OCI-M2 (cell line): ENCODE data around the gene GBA3.

Experiments
- DNase-seq: peaks from one replicate; lab custom pipeline; 2025; ENCODE audit not compliant: unreplicated experiment; lab: John Stamatoyannopoulos, UW

Gene GBA3

DNA sequence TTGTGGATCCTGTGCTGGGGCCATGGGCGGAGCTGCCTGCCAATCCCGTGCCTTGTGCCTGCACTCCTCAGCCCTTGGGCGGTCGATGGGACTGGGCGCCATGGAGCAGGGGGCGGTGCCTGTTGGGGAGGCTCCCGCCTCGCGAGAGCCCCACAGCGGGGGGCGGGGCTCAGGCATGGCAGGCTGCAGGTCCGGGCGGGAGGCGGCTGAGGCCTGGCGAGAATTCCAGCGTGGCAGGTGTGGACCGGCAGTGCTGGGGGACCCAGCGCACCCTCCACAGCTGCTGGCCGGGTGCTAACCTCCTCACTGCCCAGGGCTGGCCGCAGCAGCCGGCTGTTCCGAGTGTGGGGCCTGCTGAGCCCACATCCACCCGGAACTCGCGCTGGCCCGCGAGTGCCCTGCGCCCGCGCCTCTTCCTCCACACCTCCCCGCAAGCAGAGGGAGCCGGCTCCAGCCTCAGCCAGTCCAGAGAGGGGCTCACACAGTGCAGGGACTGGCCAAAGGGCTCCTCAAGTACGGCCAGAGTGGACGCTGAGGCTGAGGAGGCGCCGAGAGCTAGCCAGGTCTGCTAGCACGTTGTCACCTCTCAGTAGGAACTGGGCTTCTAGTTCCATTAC, 85.9 kb downstream of the GBA3 start:
- DNase-seq = no peak

DNA sequence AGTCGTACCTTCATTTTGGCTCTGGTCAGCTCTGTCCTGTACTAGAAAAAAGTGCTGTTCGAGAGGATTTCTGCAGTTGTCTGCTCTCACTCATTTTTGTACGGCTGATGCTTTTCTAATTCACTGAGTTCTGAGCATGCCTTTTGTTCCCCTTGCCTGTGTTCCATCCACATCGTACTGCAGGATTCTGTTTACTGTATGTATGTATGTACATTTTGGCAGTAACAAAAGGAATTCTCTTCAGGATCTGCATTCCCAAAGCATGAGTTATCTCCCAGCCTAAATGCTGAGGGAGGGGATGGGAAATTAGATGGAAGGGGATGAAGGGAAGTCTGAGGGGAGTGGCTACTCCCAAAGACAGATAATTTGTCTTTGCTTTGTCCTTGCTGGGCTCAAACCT, 87.6 kb downstream of the GBA3 start:
- no peak for DNase-seq

DNA sequence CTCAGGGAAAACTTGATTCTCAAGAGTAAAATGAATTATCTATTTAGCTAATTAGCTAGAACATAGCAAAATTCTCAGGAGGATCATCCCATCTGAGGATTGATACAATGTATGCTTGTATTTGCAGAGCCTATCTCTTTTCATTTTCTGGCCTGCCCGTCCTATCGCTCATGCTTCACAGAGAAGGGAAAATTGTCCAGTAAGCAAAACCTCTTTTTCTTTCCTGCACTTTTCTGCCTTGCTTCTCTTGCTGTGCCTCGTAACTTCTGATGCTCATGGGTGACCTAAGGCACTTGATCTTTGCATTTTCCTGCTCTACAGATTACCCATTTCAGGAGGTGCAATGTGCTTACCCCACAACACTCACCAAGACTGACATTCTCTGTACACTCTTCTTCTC, 88.1 kb downstream of the GBA3 start:
- DNase-seq = no peak

DNA sequence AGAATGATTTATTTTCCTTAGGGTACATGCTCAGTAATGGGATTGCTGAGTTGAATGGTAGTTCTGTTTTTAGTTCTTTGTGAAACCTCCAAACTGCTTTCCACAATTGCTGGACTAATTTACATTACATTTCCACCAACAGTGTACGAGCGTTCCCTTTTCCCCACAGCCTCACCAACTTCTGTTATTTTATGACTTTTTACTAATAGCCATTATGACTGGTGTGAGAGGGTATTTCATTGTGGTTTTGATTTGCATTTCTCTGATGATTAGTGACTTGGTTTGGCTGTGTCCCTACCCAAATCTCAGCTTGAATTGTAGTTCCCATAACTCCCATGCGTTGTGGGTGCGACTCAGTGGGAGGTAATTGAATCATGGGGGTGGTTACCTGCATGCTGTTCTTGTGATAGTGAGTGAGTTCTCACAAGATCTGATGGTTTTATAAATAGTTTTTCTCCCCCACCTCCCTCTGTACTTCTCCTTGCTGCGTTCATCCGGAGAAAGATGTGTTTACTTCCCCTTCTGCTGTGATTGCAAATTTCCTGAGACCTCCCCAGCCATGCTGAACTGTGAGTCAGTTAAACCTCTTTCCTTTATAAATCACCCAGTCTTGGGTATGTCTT, 95.1 kb downstream of the GBA3 start:
- DNase-seq = no peak

DNA sequence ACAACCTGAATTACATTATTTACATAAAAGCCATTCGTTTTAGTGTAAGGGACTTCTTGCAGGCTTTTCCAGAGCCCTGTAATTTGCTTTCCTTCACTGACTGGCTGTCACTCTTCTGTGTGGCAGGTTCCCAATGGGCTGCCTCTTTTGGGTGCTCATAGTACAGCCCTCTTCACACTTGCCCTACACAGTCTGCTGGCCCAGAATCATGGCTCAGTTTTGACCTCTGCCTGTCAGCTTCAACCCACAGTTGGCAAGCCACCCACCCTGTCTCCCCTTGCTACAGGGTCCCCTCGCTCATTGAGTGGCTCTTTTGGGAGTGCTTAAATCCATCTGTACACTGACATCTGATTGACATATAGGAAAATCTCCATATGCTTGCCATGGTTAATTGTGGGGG, 97.9 kb downstream of the GBA3 start:
- DNase-seq = no peak

DNA sequence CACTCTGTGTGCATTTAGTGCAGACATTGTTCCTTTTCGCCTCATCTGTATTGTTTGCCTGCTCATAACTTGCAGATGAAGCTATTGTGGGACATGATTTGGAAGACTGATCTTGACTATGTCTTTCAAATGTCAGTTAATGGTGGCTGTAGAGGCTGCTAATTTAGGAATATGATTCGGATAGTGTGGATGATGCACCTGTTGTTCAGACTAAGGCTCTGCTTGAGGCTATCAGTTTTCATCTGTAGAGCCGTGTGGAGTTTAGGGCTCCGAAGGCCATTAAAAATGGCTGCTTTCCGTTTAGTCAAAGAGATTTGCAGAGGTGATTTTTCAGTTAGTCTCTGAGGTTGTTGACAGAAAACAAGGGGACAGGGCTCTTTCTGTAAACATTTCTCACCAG, 102.0 kb downstream of the GBA3 start:
- no peak for DNase-seq

DNA sequence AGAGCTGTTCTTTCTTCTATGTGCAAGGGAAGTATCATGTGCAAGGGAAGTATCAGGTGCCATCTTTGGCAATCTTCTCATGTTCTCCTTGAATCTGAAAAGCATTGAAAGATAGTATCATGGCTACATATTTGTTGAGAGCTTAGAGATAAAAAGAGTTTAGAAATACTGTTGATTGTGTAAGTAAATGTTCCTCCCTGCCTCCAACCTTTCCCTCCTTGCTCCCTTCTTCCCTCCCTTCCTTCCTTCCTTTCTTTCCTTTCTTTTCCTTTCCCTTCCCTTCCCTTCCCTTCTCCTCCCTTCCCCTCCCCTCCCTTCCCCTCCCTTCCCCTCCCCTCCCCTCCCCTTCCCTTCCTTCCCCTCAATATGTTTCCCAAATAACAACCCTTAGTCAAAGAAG, 108.7 kb downstream of the GBA3 start:
- DNase-seq = no peak

DNA sequence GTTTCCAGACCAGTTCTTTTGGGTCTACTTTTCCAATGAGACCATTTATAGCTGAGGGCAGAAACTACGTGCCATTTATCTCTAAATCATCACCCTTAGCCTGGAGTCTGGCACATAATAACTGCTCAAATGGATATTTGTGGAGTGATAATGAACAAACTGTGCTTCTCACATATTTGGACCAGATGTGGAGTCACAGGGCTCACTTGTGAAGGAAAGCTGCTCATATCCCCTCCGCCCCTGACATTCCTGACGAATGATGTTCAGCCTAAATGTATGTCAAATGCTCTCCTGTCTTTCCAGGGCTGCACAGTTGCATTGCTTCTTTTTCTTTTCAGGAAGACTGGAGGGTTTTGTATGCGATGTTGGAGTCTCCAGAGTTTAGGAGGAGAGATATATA, 110.1 kb downstream of the GBA3 start:
- no peak for DNase-seq

DNA sequence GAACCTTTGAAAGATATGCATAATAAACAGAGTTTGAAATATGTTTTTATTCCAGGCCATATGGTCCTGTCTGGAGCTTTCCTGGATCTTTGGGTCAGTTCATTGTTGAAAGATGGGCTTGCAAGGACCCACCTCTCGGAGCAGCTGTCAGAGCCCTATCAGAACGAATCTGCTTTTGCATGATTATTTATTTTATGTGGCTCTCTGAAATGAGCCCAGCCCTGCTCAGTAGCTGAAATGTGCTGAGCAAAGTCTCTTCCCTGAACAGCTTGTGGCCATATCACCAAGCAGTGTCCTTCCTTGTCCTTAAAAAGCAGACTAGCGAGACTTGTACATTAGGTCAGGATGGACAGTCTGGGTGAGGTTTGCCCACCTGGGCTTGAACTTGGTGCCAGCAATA, 110.8 kb downstream of the GBA3 start:
- no peak for DNase-seq

DNA sequence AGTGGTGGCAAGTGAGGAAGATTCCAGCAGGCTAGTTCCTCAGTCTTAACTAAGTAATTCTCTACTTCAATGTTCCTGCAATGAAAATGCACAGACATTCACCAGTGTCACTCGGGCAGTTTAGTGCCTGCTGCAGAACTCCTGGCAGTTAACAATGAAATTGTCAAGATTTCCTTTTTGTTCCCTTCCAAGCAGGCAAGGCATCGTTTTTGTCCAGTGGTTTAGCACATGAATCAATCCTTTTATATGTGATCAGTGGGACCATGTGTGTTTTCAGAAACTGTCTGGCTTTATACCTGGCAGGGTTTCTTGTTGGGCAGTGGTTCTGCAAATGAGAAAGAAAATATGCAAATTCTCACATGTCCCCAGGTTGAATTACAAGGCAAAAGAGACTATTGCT, 122.2 kb downstream of the GBA3 start:
- DNase-seq = no peak

DNA sequence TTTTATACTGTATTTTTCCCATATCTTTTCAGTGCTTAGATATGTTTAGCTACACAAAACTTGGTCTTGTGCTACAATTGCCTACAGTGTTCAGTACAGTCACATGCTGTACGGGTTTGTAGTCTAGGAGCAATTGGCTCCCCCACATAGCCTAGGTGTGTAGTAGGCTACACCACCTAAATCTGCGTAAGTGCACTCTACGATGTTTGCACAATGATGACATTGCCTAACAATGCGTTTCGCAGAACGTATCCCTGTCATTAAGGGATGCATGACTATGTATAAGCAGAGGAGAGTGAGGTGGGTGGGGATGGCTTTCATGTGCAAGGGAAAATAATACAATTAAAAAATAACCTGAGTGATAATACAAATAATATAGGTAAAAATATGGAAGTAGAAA, 131.4 kb downstream of the GBA3 start:
- DNase-seq = no peak

DNA sequence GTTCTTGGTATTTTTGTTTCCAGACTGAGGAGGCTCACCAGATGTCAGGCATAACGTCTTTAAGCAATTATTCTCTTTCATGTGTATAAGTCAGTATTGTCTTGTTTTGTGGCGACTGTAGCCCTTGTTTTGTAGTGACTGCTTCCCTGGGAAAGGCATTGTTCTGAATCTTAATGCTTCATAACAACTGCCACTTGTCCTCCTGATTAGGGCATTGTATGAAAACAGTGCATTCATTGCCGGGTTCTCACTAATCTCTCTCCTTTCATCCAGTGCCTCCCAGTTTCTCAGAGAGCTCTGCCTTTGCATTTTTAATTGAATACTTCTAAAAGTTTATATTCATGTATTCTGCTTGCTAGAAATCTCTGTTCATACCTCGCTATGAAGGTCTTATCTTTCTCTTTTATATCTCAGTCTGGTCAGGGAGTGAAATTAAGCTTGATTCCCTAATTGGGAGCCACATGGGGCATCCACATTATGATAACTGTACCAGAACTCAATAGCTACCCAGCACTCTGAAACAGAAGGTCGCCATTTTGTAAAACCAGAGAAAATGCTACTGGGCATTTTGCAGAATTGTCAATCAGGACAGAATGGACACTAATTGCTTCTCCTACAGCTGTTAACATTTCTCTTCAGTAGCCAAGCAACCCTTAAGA, 149.8 kb downstream of the GBA3 start:
- DNase-seq = no peak

DNA sequence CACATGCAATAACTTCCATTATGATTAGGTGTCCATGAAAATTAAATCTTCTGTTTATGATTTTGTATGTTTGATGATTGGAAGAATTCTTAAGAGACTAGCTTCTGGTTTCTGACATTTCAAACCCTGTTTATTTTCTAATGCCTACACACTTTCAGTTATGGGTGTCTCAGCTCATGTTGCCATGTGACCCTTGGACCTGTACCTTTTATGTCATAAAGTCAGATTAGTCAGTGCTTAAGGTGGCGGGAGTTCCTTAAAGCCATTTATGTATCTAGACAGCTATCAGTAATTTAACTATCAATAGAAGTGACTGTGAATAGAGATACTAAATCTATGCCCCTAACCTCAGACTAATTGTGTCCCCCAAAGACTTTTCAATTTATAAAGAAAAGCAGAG, 155.6 kb downstream of the GBA3 start:
- DNase-seq = no peak

DNA sequence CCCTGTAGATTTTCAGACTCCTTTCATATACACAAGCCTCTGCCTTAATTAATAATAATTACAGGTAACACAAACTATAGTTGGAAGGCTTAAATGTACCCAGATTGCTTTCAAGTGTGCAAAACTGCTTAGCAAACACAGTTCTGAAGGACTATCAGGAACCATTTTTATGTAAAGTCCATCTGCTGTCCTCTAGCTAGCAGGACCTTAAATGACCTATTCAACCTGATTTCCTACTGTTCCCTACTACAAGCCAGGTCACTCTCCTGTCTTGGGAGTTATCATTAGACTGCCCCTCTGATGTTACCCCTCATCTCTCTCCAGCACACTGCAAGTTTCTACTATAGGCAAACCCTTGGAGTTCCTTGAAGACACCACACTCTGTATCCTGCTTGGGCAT, 157.3 kb downstream of the GBA3 start:
- no peak for DNase-seq

DNA sequence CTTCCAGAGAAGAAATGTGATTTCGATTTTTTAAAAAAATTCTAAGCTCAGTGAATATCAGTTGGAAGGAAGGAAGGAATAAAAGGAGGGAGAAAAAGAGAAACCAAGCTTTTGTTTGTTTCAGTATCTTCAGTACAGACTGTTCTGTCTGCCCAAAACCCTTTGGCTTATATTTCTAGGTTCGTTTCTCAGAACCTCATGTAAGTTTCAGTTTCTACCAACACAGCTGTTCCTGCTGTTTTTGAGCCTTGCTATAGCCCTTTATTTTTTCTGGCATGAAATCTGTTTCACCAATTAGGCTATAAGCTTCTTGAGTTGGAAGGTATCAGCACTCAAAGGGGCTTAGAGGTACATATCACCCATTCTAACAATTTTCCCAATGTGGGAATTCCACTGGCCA, 157.9 kb downstream of the GBA3 start:
- no peak for DNase-seq

DNA sequence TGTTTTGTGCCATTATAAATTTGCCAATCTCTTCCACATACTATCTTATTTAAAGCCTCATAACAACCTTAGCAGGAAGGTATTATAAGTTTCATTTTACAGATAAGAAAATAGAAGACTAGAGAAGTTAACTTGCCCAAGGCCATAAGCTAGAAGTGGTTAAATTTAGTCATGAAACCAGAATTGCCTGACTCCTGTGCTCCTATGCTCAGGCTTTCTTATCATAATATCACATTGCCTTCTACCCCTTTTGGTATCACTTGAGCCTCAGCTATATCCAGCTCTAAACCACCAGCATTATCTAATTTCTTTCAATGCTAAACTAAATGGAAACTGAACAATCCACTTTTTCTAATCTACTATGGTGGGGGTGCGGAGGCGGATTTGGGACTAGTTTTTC, 164.7 kb downstream of the GBA3 start:
- no peak for DNase-seq

DNA sequence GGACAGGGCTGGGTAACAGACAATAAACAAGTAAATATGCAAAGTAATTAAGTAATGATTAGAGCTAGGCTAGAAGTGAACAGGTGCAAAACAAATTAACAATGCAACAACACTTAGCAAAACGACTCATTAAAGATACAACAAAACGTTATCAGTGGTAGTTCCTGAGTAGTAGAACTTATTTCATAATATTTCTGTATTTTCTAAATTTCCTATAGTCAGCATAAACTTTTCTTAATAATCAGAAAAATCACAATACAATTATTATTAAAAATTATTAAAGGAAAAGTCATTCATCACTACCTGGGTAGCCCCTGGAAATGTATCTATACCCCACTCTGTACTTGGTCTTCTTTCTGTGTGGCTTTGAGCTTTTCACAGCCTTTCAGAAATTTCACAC, 166.6 kb downstream of the GBA3 start:
- DNase-seq = no peak
